Measurements from ENCODE around the gene TEX19. TPM values are rescaled to one million over a fixed set of nuclear protein-coding genes. Genes with fewer than 3 reads are reported as not detected.
A peak's percentile ranks its signal among the peaks of the same experiment; 100 is the strongest.
"Not testable (repeated sequence)": the region's sequence is repeated elsewhere in the genome, so short reads cannot be mapped to it uniquely, and the experiment has no call there.

Gene TEX19
- total RNA-seq, 1 donor from 2014 or later: not detected

- DNase-seq (ENCODE audit: low spot score) (no peak), ATAC-seq (no peak)
Observed at GRCh38 chr17:82403662-82404660, 44.9 kb downstream of the TEX19 start.

GRCh38 chr17:82405051-82405450 is 46.0 kb downstream of the TEX19 start:
- DNase-seq (ENCODE audit: low spot score): no peak
- no peak for ATAC-seq

- ATAC-seq (no peak), DNase-seq (ENCODE audit: low spot score) (no peak)
Observed at GRCh38 chr17:82406131-82406671, 47.2 kb downstream of the TEX19 start.

DNA sequence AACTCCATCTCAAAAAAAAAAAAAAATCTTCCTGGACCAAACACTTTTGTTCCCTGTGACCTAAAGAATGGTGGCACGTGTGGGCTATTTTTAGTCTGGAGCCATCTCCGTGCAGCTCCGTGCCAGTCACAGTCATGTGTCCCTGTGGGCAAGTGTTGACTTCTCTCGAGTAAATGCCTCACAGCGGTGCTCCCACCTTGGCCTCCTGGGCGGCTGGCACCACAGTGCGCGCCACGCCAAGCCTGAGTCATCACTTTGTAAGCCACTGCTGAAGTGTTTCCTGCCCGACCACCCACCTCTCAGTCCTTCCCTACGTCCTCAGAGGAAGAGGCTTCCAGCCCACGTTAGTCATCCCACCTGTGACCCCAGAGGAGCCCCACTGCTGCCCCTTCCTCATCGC is 48.2 kb downstream of the TEX19 start:
- no peak for ATAC-seq
- DNase-seq (ENCODE audit: low spot score): no peak

- no peak for DNase-seq (ENCODE audit: low spot score)
- no peak for ATAC-seq
Observed at GRCh38 chr17:82408288-82408937, 49.4 kb downstream of the TEX19 start.

- ATAC-seq (no peak), DNase-seq (ENCODE audit: low spot score) (no peak)
Observed at GRCh38 chr17:82408938-82409318, 49.9 kb downstream of the TEX19 start.

GRCh38 chr17:82410014-82410716 is 51.1 kb downstream of the TEX19 start:
- no peak for DNase-seq (ENCODE audit: low spot score)
- ATAC-seq: no peak

DNA sequence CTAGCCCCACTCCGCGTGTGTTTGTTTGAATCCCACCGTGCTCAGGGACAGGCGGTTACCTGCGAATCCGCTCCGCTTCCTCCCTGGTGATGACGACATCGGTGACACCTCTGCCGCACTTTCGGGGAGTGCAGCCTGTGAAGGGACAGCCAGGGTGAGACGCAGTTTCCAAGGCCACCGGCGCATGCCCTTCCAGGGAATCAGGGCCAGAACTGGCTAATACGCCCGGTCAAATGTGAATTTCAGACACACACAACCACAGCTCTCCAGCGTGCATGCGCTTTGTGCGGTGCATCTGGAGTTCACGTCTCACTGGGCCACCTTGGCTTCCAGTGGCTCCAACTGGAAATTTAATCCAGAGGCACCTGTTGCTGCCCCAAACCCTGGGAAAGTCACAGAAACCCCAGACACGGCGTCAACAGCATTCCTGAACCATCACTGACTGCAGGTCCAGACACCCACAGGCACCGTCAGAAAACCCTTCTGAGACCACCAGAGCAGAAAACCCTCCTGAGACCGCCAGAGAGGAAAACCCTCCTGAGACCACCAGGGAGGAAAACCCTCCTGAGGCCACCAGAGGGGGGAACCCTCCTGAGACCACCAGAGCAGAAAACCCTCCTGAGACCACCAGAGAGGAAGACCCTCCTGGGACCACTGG is 52.5 kb downstream of the TEX19 start:
- DNase-seq (ENCODE audit: low spot score) (no peak), ATAC-seq (no peak)

DNA sequence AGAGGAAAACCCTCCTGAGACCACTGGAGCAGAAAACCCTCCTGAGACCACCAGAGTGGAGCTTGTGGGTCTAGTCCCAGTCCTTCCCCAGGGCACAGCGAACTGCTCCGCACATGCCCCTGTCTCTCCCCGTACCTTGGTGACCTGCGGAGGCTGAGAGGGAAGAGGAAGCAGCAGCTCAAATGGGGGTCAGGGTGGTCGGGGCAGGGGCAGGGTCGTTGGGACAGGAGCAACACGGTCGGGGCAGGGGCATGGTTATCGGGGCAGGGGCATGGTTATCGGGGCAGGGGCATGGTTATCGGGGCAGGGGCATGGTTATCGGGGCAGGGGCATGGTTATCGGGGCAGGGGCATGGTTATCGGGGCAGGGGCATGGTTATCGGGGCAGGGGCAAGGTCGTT is 53.0 kb downstream of the TEX19 start:
- not testable (repeated sequence) for ATAC-seq; DNase-seq (ENCODE audit: low spot score)

GRCh38 chr17:82412535-82413520 is 53.8 kb downstream of the TEX19 start:
- ATAC-seq (peak; percentile 44), DNase-seq (ENCODE audit: low spot score) (no peak)

Other genes with a start within 250 kb of the TEX19 start
- 32.8 TPM for gene CCDC57, start 146.4 kb upstream of the TEX19 start, total RNA-seq
- 6.9 TPM for gene SLC16A3, start 130.2 kb upstream of the TEX19 start, total RNA-seq
- gene CSNK1D, start 85.5 kb upstream of the TEX19 start, total RNA-seq: 49.6 TPM
- gene CD7, start 41.6 kb upstream of the TEX19 start, total RNA-seq: 1.4 TPM
- 3.0 TPM for gene SECTM1, start 25.5 kb upstream of the TEX19 start, total RNA-seq
- gene UTS2R, start 12.5 kb downstream of the TEX19 start, total RNA-seq: not detected
- gene HEXD, start 59.1 kb downstream of the TEX19 start, total RNA-seq: 44.3 TPM
- gene OGFOD3, start 59.3 kb downstream of the TEX19 start, total RNA-seq: 18.4 TPM
- 35.5 TPM for gene CYBC1, start 91.5 kb downstream of the TEX19 start, total RNA-seq
- gene NARF, start 99.5 kb downstream of the TEX19 start, total RNA-seq: 22.5 TPM
- 16.2 TPM for gene FOXK2, start 160.5 kb downstream of the TEX19 start, total RNA-seq